Raji (cell line): ENCODE measurements around the gene PCDHA1.

Source experiments
- POLR2A ChIP-seq: IDR thresholded peaks from 2 replicates; pipeline ENCODE4 v1.6.1; 2011; ENCODE audit warnings: low read depth, low read length, control low read depth; ENCODE audit not compliant: insufficient read depth

Gene PCDHA1

DNA sequence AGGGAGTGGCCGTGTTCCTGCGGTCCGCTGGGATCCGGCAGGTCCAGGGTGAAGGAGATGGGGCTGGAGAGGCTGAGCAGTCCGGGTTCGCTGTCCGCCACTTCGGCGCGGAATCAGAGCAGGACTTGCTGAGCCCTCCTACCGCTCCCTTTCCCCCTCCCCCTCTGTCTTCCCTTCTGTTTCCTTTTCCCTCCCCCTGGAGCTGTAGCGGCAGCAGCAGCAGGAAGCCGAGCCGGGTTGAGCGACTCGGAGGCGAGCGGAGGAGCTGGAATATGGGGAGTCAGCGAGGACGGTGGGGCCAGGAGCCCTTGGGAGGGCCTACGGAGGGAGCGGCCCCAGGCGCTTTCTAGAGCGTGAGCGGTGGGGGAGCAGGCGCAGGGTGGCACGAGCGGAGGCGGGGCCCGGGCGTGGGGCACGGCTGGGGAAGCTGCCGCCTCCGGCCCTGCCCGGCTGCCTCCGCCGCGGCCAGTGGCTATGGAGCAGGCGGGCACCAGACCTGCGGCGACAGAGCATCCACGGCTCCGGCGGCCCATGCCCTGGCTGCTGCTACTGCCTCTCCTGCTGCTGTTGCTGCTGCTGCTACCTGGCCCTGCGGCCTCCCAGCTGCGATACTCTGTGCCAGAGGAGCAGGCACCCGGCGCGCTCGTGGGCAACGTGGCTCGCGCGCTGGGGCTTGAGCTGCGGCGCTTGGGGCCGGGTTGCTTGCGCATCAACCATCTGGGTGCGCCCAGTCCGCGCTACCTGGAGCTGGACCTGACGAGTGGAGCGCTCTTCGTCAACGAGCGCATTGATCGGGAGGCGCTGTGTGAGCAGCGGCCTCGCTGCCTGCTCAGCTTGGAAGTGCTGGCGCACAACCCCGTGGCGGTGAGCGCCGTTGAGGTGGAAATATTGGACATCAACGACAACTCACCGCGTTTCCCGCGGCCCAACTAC, 180.6 kb downstream of the PCDHA1 start, which contains the start of gene PCDHAC2:
Gene PCDHAC2, plus strand, starts transcription at position 184 of the 933 bp plus-strand sequence. Its CDS starts 291 bp downstream, at position 475.
- TF ChIP-seq POLR2A: no peak

DNA sequence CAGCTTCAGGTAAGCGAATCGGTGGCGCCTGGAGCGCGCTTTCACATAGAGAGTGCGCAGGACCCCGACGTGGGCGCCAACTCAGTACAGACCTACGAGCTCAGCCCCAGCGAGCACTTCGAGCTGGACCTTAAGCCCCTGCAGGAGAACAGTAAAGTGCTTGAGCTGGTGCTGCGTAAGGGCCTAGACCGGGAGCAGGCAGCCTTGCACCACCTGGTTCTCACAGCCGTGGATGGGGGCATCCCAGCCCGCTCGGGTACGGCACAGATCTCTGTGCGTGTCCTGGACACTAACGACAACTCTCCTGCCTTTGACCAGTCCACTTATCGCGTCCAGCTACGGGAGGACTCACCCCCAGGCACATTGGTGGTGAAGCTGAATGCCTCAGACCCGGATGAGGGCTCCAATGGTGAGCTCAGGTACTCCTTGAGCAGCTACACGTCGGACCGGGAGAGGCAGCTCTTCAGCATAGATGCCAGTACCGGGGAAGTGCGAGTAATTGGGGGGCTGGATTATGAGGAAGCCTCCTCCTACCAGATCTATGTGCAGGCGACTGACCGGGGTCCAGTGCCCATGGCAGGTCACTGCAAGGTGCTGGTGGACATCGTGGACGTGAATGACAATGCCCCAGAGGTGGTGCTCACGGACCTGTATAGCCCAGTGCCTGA, 181.4 kb downstream of the PCDHA1 start:
- no peak for TF ChIP-seq POLR2A

DNA sequence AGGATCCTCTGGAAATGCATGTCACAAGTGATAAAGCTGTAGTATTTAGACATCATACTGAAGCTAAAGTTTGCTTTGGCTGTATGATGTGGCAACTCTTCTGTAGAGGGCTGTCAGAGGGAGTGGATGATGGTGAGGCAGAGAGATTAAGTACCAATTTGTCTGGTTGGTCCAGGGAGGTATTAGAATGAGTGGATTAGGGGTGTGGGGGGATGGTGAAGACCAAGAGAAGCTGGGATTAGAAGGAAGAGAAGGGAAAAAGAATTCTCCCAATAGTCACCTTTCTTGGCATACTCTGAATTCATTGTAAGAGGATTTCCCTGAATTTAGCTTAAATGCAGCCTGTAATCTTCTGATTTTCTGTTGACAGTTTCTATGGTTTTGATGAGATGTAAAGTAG, 183.9 kb downstream of the PCDHA1 start:
- no peak for TF ChIP-seq POLR2A

DNA sequence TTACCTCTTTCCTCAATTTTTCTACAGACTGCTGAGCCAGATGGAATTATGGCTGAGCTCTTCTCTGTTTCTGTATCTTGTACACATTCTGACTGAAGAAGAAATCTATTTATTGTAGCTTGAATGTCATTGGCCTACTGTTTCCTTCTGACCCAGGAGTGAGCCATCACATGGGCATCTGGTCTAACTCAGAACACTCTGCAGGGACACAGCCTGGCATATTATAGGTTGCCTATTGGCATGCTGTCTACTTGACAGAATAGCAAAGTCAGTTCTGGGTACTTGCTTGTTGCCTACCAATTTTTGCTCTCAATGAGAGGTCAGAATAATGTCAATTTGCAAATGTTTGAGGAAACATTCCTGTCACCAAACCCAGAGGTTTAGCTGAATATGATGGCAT, 187.6 kb downstream of the PCDHA1 start:
- TF ChIP-seq POLR2A: no peak

GRCh38 chr5:140977003-140977402, 191.1 kb downstream of the PCDHA1 start:
- no peak for TF ChIP-seq POLR2A

- TF ChIP-seq POLR2A: no peak
These were observed 192.3 kb downstream of the PCDHA1 start for GRCh38 chr5:140978260-140978659.

GRCh38 chr5:140978983-140979382, 193.0 kb downstream of the PCDHA1 start:
- no peak for TF ChIP-seq POLR2A

DNA sequence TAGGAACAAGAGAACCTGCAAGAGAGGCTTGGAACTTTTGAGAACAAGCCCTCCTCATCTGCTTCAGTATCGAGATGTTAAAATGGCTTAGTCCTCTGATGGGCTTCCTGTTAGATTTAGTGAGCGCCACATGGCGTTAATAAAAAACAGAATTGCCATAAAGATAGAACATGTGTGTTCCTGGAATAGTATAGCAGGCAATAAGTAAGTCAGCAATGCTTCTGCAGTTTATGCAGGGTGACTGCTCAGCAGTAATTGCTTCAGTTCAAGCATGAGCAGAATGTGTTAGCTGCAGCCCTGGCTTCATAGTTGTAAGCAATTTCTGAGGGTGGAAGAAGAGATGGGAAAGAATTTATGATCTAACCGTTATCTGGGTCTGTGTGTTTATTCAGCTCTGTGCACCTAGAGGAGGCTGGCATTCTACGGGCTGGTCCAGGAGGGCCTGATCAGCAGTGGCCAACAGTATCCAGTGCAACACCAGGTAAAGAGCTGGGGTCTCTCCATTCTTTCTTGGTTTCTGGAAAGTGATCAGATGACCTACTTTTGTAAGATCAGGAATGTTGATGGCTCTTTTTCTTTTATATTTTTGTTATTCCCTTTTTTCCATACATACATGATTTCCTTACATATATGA, 196.3 kb downstream of the PCDHA1 start:
- TF ChIP-seq POLR2A: no peak

DNA sequence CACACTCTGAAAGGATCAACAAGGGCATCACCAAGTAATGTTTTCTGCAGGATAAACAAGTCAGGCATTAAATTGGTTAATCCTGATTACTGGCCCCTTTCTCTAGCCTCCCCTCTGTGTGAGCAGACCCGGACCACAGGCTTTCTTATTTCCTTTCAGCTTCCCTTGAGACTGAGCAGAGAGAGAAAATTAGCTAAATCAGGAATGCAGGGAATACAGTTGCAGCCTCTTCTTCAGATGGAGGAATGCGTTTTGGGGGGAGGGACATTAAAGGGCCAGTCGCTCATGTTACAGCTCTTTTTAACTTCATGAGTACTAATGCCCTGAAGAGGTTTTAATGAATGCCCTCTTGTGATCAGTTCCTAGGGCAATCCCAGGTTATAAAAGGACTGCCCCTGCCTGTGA, 200.2 kb downstream of the PCDHA1 start:
- no peak for TF ChIP-seq POLR2A

GRCh38 chr5:140988100-140988499, 202.2 kb downstream of the PCDHA1 start:
- no peak for TF ChIP-seq POLR2A

- TF ChIP-seq POLR2A: no peak
These were observed 202.7 kb downstream of the PCDHA1 start for GRCh38 chr5:140988608-140989007.

DNA sequence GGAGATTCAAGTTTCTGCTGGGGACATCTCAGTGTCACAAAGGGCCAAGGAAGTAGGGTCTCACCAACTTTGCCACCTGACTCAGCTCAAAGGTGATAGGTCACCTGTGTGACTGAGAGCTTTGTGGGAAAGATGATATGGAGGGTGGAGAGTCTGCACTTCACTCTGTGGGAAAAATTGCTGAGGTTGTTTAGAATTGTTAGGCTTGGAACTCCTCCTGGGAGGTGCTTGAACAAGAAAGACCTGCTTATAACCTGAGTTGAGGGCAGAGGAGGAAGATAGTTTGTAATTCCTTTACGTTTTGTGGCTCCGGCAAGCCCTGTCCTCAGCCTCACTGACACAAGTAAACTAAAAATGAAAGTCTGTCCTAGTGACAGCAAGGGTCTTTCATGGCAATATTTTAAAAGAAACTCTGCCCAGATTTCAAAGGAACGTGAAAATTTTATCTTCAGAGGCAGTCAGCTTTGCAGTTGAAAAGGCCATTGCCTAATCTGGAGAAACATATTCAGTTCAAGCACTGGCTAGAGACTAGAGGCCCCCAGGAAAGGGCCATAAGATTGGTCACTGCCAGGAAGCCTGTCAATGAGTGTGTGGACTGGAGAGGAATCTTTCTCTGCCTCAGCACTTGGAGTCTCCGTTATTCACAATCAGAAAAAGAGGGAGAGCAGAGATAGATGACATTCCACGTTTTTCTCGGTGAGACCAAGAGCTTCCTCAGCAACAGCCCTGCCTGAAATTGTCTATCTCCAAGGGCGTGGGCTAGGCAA, 203.5 kb downstream of the PCDHA1 start:
- no peak for TF ChIP-seq POLR2A

GRCh38 chr5:140992828-140993227, 206.9 kb downstream of the PCDHA1 start:
- no peak for TF ChIP-seq POLR2A

- no peak for TF ChIP-seq POLR2A
These were observed 210.1 kb downstream of the PCDHA1 start for GRCh38 chr5:140996060-140996459.

- no peak for TF ChIP-seq POLR2A
These were observed 213.0 kb downstream of the PCDHA1 start for GRCh38 chr5:140998921-140999410.
